ENCODE measurements around the gene UAP1L1.
A peak's percentile ranks its signal among the peaks of the same experiment; 100 is the strongest.
"Not testable (repeated sequence)": the region's sequence is repeated elsewhere in the genome, so short reads cannot be mapped to it uniquely, and the experiment has no call there.

UAP1L1 gene

DNA sequence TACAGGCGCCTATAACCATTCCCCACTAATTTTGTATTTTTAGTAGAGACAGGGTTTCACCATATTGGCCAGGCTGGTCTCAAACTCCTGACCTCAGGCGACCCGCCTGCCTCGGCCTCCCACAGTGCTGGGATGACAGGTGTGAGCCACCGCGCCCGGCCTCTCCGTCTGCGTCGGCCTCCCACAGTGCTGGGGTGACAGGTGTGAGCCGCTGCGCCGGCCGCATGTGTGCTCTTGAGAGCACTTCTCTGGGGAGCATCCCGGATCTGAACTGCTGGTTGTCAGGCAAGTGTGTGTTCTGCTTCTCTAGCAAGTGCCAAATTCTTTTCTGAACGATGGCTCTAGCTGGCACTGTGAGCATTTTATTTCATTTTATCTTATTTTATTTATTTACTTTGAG is 19.8 kb upstream of the UAP1L1 start:
- no peak for DNase-seq

DNA sequence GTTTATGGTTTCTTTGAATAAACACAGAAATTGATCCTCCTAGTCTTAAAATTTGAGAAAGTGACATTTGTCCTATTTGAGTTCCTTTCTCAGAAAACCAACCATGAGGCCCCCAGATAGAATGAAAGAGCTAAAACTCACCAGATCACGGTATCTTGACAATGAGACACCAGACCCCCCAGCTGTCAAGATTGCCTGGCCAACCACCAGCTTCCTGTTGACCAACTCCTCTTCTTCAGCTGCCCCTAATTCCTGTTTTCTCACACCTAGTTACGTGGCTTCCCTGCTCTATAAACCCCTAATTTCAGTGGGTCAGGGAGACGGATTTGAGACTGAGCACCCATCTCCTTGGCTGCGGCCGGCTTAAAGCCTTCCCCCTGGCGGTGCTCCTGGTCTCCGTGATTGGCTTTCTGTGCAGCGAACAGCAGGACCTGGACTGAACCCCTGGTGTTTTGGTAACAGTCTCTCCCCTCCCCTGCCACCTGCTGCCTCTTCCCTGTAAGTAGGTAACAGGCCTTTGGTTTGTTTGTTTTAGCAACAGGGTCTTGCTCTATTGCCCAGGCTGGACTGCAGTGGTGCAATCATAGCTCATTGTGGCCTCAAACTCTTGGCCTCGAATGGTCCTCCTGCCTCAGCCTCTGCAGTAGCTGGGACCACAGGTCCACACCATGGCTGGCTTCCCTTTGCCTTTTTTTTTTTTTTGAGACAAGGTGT is 18.6 kb upstream of the UAP1L1 start:
- DNase-seq = no peak

- DNase-seq = no peak
Measured at GRCh38 chr9:137062384-137062783, 14.9 kb upstream of the UAP1L1 start.

DNA sequence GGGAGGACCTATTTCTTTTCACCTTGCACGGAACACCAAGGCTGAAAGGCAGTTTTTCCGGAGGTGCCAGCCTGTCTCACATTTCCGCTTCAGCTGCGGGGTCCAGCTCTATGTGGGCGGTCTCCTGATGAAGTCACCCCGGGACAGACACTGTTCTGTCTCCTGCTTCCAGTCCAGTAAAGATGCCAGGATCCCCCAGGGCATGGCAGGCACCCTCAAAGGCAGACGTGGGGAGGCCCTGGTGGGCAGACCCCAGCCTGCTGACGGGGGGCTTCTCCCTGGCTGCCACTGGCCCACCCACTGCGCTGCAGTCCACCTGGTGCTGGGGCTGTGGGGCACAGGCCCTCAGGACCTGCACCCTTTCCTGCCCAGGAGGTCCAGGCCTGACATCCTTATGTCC is 14.5 kb upstream of the UAP1L1 start:
- DNase-seq = not testable (repeated sequence)

GRCh38 chr9:137063311-137064026 is 13.8 kb upstream of the UAP1L1 start:
- DNase-seq = no peak

- peak; percentile 37 for DNase-seq
Measured at GRCh38 chr9:137064027-137064879, 13.1 kb upstream of the UAP1L1 start.

DNA sequence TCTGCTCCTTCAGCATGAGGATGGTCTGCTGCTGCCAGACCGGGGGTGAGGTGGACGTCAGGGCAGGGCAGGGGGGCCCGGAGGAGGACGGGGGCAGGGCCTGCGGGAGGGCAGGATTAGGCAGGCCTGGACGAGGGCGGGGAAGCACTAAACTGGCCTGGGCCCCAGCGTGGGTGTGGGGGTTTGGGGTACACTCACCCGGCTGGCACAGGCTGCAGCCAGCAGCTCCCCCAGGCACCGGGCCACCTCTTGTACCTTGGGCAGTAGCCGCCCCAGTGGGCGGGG is 12.5 kb upstream of the UAP1L1 start:
- DNase-seq = no peak

GRCh38 chr9:137065336-137065967 is 11.9 kb upstream of the UAP1L1 start:
- DNase-seq = no peak

DNA sequence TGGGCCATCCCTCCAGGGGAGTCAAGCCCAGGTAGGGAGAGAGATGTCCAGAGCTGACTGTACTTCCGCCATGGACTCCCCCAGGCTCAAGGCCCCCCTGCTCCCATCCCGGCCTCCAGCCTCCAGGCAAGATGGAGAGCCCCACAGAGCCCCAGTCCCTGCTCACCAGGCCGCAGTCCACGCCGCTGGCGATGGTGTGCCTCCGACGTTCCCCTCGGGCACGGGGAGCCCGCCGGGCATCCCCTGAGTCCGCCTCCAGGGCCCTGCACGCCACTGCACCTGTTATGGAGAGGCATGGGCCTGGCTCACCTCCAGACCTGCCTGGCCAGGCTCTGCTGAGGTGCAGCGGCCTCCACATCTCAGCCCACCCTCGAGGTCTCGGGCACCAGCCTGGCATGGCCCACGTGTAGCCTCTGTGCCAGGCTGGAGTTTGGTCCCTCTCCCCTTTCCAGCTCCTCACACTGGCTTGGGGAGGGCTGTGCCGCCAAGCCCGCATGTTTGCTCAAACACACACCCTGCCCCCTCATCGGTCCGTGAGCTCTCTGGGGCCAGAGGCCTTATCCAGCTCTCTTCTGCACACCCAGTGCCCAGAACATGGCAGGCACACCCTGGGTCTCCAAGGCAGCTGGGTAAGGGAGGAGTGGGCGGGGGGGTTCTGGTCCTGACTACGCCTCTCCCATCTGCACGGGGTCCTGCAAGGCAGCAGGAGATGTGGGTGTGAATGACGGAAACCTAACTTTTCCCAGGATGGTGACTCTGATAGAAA is 11.0 kb upstream of the UAP1L1 start:
- no peak for DNase-seq

GRCh38 chr9:137067860-137068538 is 9.3 kb upstream of the UAP1L1 start:
- peak; percentile 80 for DNase-seq

- DNase-seq = no peak
Measured at GRCh38 chr9:137068539-137069507, 8.5 kb upstream of the UAP1L1 start.

DNA sequence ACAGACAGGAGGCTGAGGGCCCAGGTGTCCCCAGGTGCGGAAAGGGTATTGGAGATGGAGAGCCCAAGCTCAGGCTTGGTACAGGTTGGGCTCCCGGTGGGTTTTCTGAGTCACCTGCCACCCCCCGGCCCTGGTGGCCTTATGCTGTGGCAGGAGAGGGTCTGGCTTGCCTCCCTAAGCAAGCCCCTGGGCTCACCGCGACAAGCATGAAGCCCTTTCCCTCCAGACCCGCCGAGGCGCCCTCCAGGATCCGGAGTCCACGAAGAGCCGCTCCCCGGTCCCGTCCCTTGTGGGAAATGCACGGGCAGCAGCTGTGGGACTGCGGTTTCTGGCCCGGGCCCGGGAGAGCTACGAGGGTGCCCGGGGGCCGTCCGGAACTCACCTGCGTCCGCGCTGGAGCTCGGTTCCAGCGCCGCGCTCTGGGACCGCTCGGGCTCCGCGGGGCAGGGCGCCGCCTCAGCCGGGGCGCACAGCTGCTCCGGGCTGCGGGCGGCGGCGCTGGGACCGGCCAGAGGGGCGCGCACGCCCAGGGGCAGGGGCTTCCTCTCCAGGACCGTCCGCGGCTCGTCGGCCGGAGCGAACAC is 7.7 kb upstream of the UAP1L1 start:
- DNase-seq = no peak

DNA sequence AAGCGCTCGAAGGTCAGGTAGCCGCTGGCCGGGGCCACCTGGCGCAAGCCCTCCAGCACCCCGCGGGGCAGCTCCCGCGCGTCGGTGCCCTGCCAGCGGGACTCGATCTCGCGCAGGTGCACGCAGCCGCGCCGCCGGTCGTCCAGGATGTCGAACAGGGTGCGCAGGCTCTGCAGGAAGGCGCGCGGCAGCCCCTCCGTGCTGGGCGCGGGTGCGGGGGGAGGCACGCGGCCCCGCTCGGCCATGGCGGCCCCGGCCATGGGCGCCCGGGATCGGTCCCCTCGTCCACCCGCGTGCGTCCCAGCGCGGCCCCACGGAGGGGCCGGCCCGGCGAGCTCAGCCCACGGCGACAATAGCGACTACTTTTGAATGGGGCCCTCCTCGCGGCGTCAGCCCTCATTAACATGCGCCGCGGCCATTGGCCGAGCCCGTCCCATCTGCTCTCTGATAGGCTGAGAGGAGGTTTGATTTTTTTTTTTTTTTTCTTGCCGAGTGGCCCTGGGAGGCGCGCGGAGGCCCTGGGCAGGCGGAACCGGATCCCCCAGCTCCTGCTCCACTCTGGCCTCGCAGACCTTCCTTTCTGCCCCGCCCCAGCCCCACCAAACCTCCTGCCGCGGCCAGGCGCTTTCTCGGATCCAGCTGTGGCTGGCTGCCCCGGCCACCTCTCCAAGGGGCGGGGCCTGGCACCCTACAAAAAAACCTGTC is 7.0 kb upstream of the UAP1L1 start, which contains the start of gene SAPCD2:
TSS of gene SAPCD2 (minus strand) at position 357 of the 705 bp plus-strand sequence. CDS start at position 260, 97 bp downstream.
- peak; percentile 77 for DNase-seq

DNA sequence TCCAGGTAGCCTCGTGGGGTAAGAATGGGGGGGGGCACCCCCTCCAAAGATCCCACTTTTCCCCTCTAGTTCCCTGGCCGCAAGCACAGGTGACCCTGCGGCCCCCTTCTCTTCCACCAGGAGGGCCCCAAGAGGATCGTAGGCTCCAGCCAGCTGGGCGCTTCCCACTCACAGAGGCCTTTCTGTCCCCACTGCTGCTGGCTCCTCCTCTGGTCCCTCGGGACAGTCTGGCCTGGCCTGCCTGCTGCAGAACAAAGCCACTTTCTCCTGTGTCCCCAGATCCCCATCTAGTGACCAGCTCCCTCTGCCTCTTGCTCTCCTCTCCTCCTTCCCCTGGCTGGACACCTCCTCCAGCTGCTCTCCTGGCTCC is 6.4 kb upstream of the UAP1L1 start:
- no peak for DNase-seq

DNA sequence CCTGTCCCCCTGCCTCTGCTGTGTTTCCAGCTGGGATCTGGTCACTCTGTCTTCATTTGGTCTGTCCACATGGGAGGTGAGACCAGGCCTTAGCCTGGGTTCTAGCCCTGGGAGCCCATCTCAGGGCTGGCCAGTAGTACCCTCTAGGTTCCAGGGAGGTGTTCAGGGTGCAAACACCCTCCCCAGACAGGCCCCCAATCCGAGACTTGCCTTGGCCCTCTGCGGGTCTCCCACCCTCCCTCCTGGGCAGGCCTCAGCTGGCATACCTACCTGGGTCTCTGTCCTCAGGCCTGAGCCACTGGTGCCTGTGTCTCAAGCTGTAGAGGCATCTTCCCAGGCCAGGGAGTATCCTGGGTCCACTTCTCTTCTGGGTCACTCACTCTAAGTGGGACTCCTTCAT is 6.0 kb upstream of the UAP1L1 start:
- no peak for DNase-seq

DNA sequence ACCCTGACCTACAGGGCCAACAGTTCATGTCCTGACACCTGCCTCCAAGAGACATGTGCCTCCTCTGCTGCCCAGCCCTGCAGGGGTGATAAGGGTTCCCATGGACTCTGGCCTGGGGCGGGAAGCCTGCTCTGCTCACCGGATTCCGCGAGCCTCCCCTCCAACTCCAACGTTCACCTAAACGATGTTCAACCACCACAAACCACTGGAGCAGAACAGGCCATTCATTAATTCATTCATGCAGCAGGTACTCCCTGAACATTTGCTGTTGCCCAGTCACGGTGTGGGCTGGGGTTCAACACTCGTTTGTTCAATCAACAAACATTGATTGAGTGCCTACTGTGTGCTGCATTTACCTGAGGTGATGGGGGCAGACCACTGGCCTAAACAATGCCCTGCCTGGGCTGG is 3.3 kb upstream of the UAP1L1 start:
- no peak for DNase-seq

- no peak for DNase-seq
Measured at GRCh38 chr9:137074657-137075274, 2.6 kb upstream of the UAP1L1 start.

DNA sequence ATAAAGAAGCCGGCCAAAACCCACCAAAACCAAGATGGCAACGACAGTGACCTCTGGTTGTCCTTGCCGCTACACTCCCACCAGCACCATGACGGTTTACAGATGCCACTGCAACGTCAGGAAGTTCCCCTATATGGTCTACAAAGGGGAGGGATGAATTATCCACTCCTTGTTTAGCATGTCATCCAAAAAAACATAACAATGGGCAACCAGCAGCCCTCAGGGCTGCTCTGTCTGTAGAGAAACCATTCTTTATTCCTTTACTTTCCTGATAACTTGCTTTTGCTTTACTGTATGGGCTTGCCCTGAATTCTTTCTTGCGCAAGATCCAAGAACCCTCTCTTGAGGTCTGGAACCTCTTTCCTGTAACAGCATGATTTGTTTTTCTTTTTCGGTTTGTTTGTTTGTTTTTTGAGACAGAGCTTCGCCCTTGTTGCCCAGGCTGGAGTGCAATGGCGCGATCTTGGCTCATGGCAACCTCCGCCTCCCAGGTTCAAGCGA is 2.0 kb upstream of the UAP1L1 start:
- DNase-seq = no peak

- no peak for DNase-seq
Measured at GRCh38 chr9:137076636-137077009, 694 bp upstream of the UAP1L1 start.
